ENCODE results near the gene RNF222.

Gene RNF222, protein sequence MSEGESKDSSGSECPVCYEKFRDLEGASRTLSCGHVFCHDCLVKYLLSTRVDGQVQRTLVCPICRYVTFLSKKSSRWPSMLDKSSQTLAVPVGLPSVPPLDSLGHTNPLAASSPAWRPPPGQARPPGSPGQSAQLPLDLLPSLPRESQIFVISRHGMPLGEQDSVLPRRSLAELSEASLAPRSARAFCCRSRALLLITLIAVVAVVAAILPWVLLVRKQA

DNA sequence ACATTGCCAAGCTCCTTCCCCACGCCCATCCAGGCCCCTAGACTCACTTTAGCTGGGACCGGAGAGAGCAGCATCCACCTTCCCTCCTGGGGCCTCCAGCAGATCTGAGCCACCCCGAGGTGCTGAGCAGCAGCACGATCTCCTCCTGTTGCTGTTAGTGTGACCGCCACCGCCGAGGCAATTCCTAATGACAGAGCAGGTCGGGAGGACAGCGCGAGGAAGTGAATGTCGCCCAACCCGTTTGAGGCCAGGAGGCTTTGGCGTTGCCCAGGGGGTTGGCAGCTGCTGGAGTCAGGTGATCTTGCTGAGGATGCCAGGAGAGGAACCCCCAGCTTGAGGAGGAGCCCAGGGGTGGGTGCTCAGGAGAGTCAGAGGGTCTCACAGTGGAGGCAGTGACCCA, at the start of gene RNF222:
RNF222 (minus strand) TSS at position 192 of the 400 bp plus-strand sequence. CDS start 4,366 bp downstream, outside the sequence.
- DNase-seq (ENCODE audit: low spot score) = no peak

DNA sequence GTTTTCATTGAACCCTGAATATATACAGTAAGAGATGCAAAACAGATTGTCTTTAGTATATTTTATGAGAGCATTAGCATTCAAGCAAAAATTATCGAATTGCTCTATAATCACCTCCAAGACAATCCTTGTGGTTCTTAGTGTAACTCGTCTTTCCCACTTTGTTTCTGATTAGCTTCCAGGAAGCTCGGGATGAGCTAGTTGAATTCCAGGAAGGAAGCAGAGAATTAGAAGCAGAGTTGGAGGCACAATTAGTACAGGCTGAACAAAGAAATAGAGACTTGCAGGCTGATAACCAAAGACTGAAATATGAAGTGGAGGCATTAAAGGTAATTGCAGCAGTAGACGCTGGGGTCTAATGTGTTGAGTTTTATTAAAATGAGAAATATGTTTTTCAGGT, 47.9 kb upstream of the RNF222 start:
- no peak for DNase-seq (ENCODE audit: low spot score)

DNA sequence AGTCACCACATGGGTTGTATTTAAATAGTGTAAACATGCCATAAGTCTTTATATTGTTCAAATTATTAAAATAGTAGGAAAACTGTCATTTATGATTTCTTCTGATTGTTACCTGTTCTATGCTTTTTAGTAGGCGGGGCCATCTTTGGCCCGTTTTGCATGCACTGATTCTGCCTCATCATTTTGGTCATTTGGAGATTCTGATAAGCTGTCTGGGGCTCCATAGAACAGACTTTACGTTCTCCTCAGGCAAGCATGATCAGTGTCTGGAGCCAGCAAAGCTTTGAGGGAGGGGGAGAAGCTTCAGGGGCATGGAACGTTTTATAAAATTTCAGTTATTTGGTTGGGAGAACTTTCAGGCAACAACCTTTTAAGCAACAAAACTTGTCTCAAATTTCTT, 46.9 kb upstream of the RNF222 start:
- DNase-seq (ENCODE audit: low spot score) = no peak

DNA sequence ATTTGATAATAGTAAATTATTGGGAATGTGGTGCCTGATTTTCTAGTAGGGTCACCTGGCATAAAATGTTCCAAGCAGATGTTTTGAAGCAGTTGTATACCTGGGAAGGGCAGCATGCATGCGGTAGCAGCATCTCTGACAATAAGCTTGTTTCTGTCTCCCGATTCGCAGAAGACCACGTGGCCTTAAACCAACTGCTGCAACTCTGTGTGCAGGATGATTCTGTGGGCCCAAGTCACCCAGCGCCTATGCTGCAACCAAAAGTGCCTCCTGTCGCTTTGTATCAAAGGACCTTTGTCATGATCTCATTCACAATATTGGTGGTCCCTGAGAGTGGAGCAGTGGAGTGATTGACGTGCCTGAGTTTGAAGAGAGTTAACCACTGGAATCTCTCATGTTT, 46.1 kb upstream of the RNF222 start:
- DNase-seq (ENCODE audit: low spot score) = peak; percentile 22

DNA sequence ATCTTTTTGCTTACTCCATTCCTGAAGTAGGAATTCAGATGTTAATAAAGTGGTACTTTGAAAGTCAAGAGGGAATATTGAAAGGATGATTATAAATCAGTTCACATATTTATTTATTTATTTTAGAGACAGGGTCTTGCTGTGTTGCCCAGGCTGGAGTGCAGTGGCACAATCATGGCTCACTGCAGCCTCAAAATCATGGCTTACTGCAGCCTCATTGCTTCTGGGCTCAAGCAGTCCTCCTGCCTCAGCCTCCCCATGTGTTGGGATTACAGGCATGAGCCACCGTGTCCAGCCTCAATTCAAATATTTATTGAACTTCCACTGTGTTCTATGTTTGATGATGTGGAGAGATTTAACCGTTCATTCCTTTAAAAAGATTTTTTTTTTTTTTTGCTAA, 44.7 kb upstream of the RNF222 start:
- no peak for DNase-seq (ENCODE audit: low spot score)

DNA sequence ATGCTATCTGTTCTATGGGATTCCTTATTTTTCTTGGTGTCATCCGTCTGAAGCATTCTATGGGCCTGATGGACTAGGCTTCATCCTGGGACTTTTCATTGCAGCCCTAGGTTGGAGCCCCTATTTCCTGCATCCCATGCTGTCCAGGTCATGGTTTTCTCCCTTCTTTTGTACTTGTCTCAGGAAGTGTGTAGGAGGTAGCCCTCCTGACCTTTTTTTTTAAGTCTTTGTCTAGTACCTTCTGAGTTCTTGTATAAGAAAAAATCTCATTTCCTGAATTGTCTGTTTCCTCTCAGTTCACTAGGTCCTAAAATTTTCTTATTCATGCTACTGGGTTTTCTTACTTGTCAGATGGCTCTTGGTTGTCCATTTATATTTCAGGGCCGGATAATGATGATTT, 44.1 kb upstream of the RNF222 start:
- DNase-seq (ENCODE audit: low spot score) = no peak

DNA sequence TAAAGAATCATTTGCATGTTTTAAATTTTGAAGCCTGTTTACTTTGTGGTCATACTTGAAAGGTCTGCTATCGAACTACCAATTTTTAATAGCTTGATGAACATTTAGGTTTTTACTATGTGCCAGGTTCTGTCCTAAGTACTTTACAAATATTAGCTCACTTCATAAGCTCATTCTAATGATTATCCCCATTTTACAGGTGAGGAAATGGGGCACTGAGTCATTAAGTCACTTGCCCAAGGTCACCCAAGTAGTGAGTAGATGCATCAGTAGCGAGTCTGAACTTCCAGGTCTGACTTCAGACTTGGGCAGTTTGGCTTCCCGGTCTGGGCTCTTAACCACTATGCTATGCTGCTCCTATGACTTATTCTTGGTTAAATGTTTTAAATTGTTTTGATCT, 42.1 kb upstream of the RNF222 start:
- DNase-seq (ENCODE audit: low spot score) = no peak

DNA sequence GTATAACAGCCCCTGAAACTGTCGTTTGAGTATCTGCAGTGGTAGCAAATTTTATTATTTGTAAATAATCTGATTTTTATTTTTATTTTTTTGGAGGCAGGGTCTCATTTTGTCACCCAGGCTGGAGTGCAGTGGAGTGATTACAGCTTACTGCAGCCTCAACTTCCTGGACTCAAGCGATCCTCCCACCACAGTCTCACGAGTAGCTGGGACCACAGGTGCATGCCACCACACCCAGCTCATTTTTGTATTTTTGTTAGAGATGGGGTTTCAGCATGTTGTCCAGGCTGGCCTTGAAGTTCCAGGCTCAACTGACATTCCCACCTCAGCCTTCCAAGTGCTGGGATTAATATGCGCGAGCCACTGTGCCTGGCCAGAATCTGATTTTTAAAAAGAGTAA, 40.8 kb upstream of the RNF222 start:
- no peak for DNase-seq (ENCODE audit: low spot score)

DNA sequence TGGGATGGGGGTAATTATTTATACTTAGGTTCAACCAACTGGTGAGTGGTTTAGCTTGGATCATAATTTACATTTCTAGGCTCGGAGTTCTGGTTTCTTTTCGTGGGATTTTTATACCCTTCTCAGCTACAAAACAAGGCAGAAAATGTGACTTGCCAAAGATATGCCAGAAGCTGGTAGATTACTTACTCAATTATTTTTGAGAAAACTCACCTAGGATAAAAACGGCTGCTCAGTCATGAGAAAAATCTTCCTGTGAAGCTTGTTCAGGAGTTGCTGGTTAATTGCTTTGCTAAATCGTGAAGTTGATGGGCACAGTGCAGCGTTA, 39.2 kb upstream of the RNF222 start:
- no peak for DNase-seq (ENCODE audit: low spot score)

DNA sequence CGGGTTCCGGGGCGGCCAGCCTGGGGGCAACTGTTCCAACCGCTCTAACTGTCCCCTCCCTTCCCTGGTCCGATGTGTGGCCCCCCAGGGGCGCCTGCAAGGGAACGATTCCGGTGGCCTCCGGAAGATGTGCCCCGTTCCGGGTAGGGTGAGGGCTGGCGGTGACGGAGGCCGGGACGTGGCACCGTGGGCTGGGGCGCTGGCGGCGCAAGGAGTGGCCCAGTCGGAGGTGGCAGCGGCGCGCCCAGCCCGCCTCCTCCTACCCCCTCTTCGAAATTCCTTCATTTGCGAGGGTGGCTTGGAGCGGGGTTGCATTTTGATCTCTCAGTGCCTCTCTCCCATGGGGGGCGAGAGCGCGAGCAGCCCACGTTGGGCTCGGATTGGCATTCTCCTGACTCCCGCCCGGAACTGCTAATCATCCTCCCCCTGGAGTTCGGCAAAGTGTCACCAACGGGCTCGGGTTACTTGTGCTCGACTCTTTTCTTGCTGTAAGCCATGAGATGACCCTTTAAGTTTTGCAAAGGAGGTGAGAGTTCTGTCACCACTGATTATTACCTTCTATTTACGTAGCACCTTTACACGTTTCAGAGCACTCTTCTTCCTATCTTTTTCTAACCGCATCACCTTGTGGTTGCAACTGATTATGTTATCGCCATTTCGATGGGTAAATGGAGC, 38.7 kb upstream of the RNF222 start:
- peak; percentile 36 for DNase-seq (ENCODE audit: low spot score)

DNA sequence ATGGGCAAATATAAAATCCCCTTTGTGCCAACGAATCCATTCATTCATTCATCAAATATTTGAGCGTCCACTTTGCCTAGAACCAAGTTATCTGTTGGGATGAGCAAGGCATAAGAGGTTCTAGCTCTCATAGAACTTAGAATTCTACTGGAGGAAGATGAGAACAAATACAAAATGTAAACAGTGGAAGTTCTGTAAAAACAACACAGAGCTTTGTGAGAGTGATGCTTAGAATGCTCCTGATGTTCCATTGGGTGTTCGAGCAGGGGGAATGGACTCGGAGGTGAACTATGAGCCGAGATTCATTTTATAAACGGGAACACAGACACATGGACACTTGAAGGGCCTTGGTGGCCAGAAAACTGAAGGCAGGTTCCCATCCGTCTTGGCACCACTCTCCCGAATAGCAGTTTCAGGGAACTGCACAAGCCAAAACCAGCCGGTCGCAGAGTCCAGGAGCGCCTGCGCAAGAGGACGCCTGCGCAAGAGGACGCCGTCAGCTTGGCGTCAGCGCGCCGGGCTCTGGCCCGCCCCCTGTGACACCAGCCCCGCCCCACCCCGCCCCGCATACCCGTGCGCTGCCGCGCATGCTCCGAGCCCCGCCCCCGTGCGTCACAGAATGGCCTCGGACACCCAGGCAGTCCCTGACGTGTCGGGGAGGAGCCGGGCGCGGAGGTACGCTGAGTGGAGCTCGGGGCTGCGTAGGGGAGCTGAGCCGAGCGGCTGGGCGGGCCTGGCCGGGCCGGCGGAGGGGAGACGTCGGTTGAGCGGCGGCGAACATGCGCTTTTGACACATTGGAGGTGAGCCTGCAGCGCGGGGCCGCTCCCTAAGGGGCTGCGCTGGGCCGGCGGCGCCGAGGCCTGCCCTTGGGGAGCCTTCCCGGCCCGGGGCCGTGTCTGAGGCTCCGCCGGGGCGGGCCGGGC, 37.9 kb upstream of the RNF222 start, which contains the start of gene NDEL1:
NDEL1 (plus strand) TSS at position 640 of the 924 bp plus-strand sequence. CDS start 8,388 bp downstream, outside the sequence.
- DNase-seq (ENCODE audit: low spot score) = peak; percentile 95

DNA sequence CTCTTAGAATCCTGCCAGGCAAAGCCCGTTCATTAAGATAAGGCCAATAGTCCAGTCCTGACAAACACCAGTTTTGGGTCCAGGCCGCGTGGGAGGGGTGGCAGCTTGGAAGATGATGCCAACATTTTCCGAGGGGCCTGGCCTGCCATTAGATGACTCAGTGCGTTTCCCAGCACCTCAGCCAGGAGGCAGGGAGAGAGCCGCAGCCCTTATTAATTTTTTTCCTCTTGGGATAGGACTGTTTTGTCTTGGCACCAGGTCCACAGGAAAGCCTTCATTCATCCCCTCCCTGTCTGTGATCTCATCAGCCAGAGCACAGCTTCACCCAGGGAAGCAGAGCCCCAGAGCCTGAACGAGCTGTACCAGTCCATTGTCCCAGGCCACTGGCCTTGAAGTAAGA, 33.3 kb upstream of the RNF222 start:
- no peak for DNase-seq (ENCODE audit: low spot score)

DNA sequence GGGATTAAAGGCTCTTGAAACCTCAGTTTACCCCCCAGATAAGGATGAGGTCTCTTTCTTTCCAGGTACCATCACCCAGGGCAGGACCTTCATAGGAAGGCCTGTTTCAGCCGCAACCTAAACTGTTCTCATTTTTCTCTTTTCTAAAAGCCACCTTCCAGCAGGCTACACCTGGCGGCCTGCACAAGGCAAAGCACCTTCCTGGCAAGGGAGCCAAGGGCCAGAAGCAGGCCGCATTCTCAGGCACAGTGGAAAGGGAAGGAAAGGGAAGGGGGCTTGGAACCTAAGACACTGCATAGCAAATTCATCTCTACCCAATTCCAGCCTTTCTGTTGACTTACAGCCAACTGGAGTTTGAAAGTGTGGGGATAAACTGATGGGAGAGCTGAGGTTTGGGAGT, 29.2 kb upstream of the RNF222 start:
- no peak for DNase-seq (ENCODE audit: low spot score)

DNA sequence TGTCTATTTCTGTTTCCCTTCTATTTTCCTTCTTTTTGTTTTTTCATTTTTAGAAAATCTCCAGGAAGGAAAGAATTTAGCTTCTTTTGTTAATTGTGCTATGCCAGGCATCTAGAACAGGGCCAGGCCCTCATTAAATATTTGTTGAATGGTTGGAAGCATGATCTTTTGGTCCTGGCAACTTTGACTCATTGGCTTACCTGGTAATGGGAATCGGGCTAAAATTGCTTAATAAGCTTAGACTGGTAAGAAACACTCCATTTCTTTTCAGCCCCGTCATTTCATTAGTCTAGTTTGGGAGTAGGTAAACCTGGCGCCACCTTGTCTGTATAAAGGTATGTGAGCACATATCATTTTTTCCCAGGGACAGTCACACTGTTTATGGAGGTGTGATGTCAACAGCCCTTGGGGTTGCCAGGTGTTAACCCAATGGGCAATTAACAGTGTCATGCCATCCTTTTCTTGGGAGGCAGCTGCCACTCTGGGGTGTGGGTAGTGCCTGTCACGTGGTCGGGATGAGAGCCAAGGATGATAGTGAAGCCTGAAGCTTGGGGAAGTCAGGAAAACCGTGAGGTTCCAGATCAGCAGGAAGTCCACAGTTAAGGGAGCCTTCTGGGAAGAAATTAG, 28.6 kb upstream of the RNF222 start:
- DNase-seq (ENCODE audit: low spot score) = no peak

DNA sequence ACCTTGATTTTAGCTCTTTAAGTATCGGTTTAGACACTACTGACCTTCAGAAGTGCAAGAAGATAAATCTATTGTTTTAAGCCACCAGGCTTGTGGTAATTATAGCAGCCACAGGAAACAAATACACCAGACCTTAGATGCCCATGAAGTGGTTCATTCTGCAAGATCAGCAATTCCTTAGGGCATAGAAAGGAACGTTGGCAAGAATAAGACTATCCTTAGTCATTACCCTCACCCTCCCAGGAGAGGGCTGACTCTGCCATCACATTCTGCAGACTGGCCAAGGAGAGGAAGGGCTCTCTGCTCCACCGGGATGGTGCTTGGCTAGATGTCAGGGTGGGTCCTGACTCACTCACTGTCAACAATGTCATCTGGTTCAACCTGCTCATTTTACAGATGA, 23.9 kb upstream of the RNF222 start:
- no peak for DNase-seq (ENCODE audit: low spot score)

DNA sequence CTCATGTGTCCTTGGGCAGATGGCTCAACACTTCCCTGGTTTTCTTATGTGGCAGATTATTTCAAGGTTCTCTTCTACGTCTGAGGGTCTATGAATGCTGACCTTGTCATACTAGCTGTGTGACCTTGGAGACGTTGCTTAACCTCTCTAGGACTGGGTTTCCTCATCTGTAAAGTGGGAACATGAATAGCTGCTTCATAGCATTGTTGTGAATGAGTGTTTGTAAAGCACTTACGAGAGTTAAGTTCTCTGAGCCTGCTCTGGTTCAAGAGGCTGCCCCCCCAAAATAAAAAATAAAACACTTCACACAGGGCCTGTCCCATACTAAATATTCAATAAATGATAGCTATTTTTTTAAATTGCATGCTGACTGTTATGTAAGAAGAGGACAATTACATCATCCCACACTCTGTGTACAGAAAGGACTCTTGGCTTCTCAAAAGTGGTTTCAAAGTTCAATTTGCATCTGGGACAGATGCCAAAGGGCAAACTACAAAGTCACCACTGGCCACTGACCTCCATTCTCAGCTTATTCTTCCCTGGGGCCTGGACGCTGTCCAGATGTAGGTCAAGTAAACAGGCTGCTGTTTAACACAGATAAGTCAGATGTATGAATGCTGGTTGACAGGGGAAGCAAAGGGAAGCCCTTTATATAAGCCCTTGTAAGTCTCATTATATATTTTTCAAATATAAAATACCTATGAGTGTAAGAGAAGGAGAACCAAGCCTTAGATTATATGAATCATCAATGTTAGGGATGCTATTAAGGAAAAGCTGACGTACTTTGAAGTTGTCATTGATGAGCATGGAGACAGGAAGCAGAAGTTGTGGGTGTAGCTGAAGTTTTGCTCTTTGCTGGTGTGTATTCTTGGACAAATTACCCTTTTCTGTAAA, 22.7 kb upstream of the RNF222 start:
- DNase-seq (ENCODE audit: low spot score) = peak; percentile 42

DNA sequence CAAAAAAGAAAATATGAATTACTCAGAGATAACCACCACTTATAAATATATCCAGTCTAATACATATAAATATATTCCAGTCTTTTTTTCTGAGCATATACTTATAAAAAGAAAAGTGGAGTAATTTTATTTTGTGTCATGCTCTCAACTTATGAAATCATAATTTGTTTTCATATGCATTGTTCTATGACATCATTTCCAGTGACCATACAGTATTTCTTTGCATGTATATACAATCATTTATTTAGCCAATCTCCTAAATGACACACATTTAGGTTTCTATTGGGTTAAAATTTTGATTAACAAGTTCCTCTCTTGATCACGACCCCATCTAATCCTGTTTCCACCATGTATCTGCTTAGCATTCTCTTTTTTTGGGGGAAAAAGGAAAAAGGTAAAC, 21.7 kb upstream of the RNF222 start:
- DNase-seq (ENCODE audit: low spot score) = no peak

DNA sequence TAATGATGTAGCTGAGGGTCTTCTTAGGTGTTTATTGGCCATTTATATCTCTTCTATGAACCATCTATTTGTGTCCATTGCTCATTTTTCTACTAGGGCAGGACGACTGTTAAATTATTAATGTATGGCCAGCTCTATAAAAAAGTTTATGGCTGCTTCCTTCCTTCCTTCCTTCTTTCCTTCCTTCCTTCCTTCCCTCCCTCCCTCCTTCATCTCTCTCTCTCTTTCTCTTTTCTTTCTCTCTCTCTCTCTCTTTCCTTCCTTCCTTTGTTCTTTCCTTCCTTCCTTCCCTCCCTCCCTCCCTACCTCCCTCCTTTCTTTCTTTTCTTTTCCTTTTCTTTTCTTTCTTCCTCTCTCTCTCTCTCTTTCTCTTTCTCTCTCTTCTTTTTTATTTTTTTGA, 20.8 kb upstream of the RNF222 start:
- no peak for DNase-seq (ENCODE audit: low spot score)

DNA sequence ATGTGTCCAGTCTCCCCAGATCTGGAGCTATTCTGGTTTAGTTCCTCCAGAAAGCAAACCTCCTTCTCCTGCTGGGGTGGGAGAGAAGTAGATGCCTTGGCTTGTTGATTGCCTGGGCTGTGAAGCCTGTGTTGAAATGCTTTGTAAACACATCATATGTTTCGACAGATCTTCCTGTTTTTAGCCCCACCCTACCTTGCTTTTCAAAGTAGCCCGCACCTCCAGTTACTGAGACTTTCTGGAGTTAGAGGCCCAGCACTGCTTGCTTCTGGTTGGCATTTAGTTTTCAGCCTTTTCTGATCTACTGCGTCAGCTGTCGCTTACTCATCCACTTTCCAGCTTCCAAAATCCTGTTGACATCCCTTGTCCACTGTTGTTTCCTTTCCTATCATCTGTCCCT, 20.2 kb upstream of the RNF222 start:
- no peak for DNase-seq (ENCODE audit: low spot score)

DNA sequence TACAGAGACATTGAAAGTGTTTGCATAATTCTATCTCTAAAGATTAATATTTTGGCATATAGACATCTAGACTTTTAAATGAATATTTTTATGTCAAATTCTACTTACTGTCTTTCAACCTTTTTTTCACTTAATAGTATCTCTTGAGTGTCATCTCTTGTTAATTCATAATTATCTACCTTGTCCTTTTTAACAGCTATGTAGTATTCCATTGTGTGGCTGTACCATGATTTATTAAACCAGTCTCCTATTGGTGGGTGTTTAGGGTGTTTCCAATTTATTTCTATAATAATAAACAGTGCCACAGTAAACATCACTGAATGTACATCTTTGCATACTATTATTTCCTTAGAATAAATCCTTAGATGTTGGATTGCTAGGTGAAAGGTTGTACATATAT, 16.3 kb upstream of the RNF222 start:
- DNase-seq (ENCODE audit: low spot score) = no peak

DNA sequence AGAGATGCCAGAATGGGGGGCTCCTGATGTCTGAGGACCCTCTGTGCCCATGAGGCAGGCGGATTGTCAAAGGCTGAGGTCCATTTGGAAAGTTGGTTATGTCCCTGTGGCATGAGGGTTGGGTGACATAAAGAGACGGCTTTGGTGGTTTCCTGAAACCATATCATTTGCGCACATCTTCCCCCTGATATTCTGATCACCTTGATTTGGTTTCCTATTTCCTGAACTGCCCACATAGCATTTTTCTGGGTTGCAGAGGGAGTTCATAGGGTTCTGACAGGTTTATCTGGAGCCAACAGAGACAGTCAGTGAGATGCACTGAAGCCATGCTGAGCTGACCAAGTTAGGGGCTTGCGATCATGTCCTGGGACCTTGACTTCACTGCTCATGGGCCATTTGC, 15.7 kb upstream of the RNF222 start:
- no peak for DNase-seq (ENCODE audit: low spot score)

DNA sequence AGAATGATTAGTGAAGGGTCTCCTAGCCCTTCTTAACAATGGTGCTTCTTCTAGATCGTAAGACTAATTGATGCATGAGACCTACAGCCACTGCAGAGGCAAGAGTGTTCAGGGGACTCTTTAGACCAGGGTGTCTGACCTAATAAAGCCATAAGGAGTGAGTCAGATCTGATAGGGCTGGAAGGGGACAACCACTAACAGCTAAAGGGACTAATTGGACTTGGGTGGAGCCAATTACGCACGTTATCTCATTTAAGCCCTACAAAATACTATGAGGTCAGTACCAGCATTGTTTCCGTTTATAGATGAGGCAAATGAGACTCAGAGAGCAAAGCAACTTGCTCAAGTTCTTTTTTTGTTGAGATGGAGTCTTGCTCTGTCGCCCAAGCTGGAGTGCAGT, 14.5 kb upstream of the RNF222 start:
- DNase-seq (ENCODE audit: low spot score) = no peak
